Measurements from ENCODE around the gene FCGR3A.
"Not testable (repeated sequence)": the region's sequence is repeated elsewhere in the genome, so short reads cannot be mapped to it uniquely, and the experiment has no call there.

GRCh38 chr1:161595173-161595572 lies 45.6 kb upstream of the FCGR3A start:
- TF ChIP-seq CTCF, POLR2A (IDR thresholded peaks at IDR 0.05): not testable (repeated sequence)

Measured in adrenal gland (tissue), 5 donors.